ENCODE results near the gene MRS2.
A peak's percentile ranks its signal among the peaks of the same experiment; 100 is the strongest.
"Not testable (repeated sequence)": the region's sequence is repeated elsewhere in the genome, so short reads cannot be mapped to it uniquely, and the experiment has no call there.

Gene MRS2

GRCh38 chr6:24402697-24403500 lies at the start of gene MRS2:
Gene MRS2 (plus strand): TSS chr6:24402936. CDS start chr6:24403047, 111 bp downstream.
- DNase-seq (ENCODE audit: low read depth): no peak

DNA sequence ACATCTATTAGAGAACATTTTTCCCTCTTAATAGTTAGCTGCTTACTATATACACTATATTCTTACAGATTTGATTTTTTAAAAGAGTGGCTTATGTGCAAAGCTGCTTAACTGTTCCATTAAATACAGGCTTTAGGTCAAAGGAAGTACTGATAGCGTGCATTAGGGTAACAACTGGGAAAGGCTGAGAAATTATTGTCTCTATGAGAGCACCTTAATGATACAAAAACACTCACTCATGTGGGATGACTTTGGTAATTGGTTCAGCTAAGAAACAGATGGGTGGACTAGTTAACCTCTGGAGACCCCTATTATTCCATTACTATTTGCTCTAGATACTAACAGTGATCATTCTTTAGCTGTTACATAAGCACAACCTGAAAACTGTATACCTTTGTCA lies 48.9 kb upstream of the MRS2 start:
- DNase-seq (ENCODE audit: low read depth): no peak

GRCh38 chr6:24355393-24355792 lies 47.3 kb upstream of the MRS2 start:
- no peak for DNase-seq (ENCODE audit: low read depth)

- no peak for DNase-seq (ENCODE audit: low read depth)
Measured at GRCh38 chr6:24356310-24356973, 46.3 kb upstream of the MRS2 start.

DNA sequence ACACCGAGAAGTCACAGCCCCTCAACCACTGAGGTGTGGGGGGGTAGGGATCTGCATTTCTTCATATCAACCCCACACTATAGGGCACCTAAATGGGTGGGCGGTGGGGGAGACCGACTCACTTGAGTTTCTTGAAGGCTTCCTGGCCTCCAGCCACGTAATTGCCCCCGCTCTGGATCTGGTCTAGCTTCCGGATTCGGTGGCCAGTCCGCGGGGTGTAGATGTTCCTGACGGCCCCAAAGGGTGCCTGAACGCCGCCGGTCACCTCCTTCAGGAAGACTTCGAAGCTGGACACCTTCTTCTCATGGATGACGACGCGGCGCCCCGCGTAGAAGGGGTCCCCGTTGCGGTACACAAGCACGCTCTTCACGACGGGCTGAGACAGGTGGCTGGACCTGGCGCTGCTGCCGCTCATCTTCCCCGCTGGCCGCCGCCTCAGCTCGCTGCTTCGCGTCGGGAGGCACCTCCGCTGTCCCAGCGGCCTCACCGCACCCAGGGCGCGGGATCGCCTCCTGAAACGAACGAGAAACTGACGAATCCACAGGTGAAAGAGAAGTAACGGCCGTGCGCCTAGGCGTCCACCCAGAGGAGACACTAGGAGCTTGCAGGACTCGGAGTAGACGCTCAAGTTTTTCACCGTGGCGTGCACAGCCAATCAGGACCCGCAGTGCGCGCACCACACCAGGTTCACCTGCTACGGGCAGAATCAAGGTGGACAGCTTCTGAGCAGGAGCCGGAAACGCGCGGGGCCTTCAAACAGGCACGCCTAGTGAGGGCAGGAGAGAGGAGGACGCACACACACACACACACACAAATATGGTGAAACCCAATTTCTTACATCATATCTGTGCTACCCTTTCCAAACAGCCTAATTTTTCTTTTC lies 45.2 kb upstream of the MRS2 start, which contains the start of gene DCDC2:
Gene DCDC2, minus strand, starts transcription at position 724 of the 883 bp plus-strand sequence. Its CDS starts 309 bp downstream, at position 415.
- no peak for DNase-seq (ENCODE audit: low read depth)

DNA sequence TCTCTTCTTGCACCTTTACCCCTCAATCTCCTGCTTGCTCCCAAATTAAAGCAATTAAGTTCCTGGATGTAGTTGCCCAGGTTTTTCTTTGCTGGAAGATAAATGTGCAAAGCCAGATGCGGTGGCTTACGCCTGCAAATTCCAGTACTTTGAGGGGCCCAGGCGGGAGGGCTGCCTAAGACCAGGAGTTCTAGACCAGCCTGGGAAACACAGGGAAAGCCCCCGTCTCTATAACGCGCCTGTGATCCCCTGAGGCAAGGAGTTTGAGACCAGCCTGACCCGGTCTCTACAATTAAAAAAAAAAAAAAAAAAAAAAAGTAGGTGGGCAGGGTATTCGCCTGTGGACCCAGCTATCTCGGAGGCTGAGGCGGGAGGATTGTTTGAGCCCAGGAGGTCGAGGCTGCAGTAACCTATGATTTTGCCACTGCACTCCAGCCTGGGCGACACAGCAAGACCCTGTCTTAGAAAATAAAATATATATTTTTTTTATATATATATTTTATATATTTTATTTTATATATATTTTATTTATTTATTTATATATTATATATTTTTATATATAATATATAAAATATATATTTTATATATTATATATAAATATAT lies 44.4 kb upstream of the MRS2 start:
- no peak for DNase-seq (ENCODE audit: low read depth)

GRCh38 chr6:24359640-24360454 lies 42.9 kb upstream of the MRS2 start:
- peak; percentile 30 for DNase-seq (ENCODE audit: low read depth)

DNA sequence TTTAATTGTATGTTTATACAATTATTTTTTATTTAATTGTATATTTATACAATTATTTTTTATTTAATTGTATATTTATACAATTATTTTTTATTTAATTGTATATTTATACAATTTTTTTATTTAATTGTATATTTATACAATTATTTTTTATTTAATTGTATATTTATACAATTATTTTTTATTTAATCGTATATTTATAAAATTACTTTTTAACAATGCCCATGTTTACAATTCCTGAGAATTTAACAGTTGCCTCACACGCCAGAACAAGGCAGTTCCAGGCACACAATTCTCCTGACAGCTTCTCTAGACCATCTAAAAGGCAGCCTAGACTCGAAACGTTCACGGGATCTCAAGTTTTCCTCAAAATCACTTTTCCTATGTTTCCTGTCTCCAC lies 40.4 kb upstream of the MRS2 start:
- not testable (repeated sequence) for DNase-seq (ENCODE audit: low read depth)

GRCh38 chr6:24365103-24365633 lies 37.6 kb upstream of the MRS2 start:
- not testable (repeated sequence) for DNase-seq (ENCODE audit: low read depth)

GRCh38 chr6:24374612-24375011 lies 28.1 kb upstream of the MRS2 start:
- DNase-seq (ENCODE audit: low read depth): no peak

DNA sequence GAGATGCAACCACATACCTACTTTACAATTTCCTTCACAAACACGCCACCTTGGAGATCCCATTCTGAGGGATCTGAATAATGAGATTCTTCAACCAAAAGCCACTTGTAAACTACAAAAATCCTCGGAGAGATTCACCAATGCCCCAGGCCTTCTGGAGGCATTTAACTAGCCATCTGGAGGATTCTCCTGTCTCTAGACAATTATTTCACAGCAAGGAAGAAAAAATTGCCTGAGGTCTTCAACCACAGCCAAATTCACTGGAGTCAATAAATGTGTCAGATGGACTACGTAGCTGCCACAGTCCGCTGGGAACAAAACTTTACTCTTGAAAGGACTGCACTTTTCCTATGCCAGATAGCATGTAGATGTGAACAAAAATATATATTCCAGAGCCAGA lies 25.9 kb upstream of the MRS2 start:
- no peak for DNase-seq (ENCODE audit: low read depth)

GRCh38 chr6:24378473-24379097 lies 24.2 kb upstream of the MRS2 start:
- DNase-seq (ENCODE audit: low read depth): no peak

- no peak for DNase-seq (ENCODE audit: low read depth)
Measured at GRCh38 chr6:24381476-24382219, 21.1 kb upstream of the MRS2 start.

DNA sequence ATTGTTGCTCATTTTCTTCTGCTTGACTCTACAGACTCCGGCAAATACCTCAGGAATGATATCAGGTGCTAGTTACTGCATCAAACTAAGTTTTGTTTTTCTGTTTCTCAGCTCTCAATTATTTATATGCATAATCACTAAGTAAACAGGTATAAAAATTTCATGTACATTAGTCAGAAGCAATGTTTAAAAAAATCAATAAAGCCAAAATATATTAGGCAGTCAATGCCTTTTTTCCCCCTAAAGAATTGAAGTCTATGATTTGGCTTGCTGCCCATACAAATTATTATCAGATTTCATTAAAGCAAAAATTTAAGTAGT lies 20.6 kb upstream of the MRS2 start:
- DNase-seq (ENCODE audit: low read depth): no peak

DNA sequence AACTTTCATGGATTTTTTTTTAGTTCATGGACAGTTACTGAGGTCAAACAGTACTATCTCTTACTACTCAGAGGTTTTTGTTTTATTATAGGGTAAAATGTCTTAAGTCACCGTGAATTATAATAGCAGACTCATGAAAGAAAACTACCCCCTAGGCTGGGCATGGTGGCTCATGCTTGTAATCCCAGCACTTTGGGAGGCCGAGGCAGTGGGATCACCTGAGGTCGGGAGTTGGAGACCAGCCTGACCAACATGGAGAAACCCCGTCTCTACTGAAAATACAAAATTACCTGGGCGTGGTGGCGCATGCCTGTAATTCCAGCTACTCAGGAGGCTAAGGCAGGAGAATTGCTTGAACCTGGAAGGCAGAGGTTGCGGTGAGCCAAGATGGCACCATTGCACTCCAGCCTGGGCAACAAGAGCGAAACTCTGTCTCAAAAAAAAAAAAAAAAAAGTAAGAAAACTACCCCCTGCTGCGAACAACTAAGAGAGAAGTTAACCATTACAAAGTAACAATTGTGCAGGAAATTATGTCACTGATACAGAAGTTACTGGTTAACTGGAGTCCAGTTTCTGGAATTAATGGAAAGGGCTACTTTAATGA lies 19.7 kb upstream of the MRS2 start:
- not testable (repeated sequence) for DNase-seq (ENCODE audit: low read depth)

GRCh38 chr6:24384369-24385130 lies 18.2 kb upstream of the MRS2 start:
- DNase-seq (ENCODE audit: low read depth): not testable (repeated sequence)

DNA sequence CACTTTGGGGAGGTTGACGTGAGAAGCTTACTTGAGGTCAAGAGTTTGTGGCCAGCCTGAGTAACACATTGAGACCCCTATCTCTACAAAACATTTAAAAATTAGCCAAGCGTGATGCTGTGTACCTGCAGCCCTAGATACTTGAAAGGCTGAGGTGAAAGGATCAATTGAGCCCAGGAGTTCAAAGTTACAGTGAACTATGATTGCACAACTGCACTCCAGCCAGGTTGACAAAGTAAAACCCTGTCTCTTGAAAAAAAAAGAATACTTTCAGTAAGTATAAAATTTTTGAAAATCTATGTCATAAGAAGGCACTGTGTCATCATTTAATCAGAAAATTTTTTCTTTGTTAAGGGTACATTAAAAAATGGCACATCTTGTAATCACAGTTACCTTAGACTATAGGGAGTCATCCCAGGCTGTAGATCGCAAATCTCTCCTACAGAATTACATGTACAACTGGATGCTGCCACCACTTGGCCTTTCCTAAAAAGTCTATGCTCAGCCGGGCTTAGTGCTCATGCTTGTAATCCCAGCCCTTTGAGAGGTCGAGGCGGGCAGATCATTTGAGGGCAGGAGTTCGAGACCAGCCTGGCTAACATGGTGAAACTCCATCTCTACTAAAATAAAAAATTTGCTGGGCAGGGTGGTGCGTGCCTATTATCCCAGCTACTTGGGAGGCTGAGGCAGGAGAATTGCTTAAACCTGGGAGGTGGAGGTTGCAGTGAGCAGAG lies 17.0 kb upstream of the MRS2 start:
- DNase-seq (ENCODE audit: low read depth): no peak

- no peak for DNase-seq (ENCODE audit: low read depth)
Measured at GRCh38 chr6:24387818-24388217, 14.9 kb upstream of the MRS2 start.

Measured in non-pigmented ciliary epithelial cell (primary cell).